ENCODE data around the gene KRTAP4-11. TPM values are rescaled to one million over a fixed set of nuclear protein-coding genes. Genes with fewer than 3 reads are reported as not detected.

Gene KRTAP4-11
- total and polyA plus RNA-seq, 7 experiments from 2014 or later, result not detected

Other genes with a start within 250 kb of the KRTAP4-11 start
Only the 30 nearest of the 38 such genes appear.
- gene KRT40, start 134.0 kb downstream of the KRTAP4-11 start, total RNA-seq, result not detected
- gene KRT40, start 134.0 kb downstream of the KRTAP4-11 start, polyA plus RNA-seq, result not detected
- not detected for gene KRTAP3-3, start 124.2 kb downstream of the KRTAP4-11 start, total RNA-seq
- gene KRTAP3-3, start 124.2 kb downstream of the KRTAP4-11 start, polyA plus RNA-seq, result not detected
- gene KRTAP3-2, start 118.5 kb downstream of the KRTAP4-11 start, total RNA-seq, result not detected
- not detected for gene KRTAP3-2, start 118.5 kb downstream of the KRTAP4-11 start, polyA plus RNA-seq
- not detected for gene KRTAP3-1, start 109.2 kb downstream of the KRTAP4-11 start, total RNA-seq
- not detected for gene KRTAP3-1, start 109.2 kb downstream of the KRTAP4-11 start, polyA plus RNA-seq
- not detected for gene KRTAP1-5, start 91.2 kb downstream of the KRTAP4-11 start, total RNA-seq
- not detected for gene KRTAP1-5, start 91.2 kb downstream of the KRTAP4-11 start, polyA plus RNA-seq
- not detected for gene KRTAP1-4, start 88.2 kb downstream of the KRTAP4-11 start, total RNA-seq
- gene KRTAP1-4, start 88.2 kb downstream of the KRTAP4-11 start, polyA plus RNA-seq, result not detected
- gene KRTAP1-3, start 83.5 kb downstream of the KRTAP4-11 start, total RNA-seq, result not detected
- not detected for gene KRTAP1-3, start 83.5 kb downstream of the KRTAP4-11 start, polyA plus RNA-seq
- not detected for gene KRTAP1-1, start 76.9 kb downstream of the KRTAP4-11 start, total RNA-seq
- not detected for gene KRTAP1-1, start 76.9 kb downstream of the KRTAP4-11 start, polyA plus RNA-seq
- gene KRTAP2-1, start 71.1 kb downstream of the KRTAP4-11 start, total RNA-seq, result not detected
- gene KRTAP2-1, start 71.1 kb downstream of the KRTAP4-11 start, polyA plus RNA-seq, result not detected
- gene KRTAP2-2, start 63.1 kb downstream of the KRTAP4-11 start, total RNA-seq, result not detected
- gene KRTAP2-2, start 63.1 kb downstream of the KRTAP4-11 start, polyA plus RNA-seq, result not detected
- gene KRTAP2-3, start 58.3 kb downstream of the KRTAP4-11 start, total RNA-seq, result not detected
- not detected for gene KRTAP2-3, start 58.3 kb downstream of the KRTAP4-11 start, polyA plus RNA-seq
- gene KRTAP2-4, start 52.5 kb downstream of the KRTAP4-11 start, total RNA-seq, result not detected
- not detected for gene KRTAP2-4, start 52.5 kb downstream of the KRTAP4-11 start, polyA plus RNA-seq
- not detected for gene KRTAP4-7, start 34.2 kb downstream of the KRTAP4-11 start, total RNA-seq
- gene KRTAP4-7, start 34.2 kb downstream of the KRTAP4-11 start, polyA plus RNA-seq, result not detected
- gene KRTAP4-8, start 20.2 kb downstream of the KRTAP4-11 start, total RNA-seq, result not detected
- not detected for gene KRTAP4-8, start 20.2 kb downstream of the KRTAP4-11 start, polyA plus RNA-seq
- gene KRTAP4-16, start 16.2 kb downstream of the KRTAP4-11 start, total RNA-seq, result not detected
- gene KRTAP4-16, start 16.2 kb downstream of the KRTAP4-11 start, polyA plus RNA-seq, result not detected
- not detected for gene KRTAP4-9, start 13.0 kb downstream of the KRTAP4-11 start, total RNA-seq
- gene KRTAP4-9, start 13.0 kb downstream of the KRTAP4-11 start, polyA plus RNA-seq, result not detected
- not detected for gene KRTAP4-12, start 5.8 kb upstream of the KRTAP4-11 start, total RNA-seq
- not detected for gene KRTAP4-12, start 5.8 kb upstream of the KRTAP4-11 start, polyA plus RNA-seq
- gene KRTAP4-6, start 22.2 kb upstream of the KRTAP4-11 start, total RNA-seq, result not detected
- not detected for gene KRTAP4-6, start 22.2 kb upstream of the KRTAP4-11 start, polyA plus RNA-seq
- not detected for gene KRTAP4-5, start 31.5 kb upstream of the KRTAP4-11 start, total RNA-seq
- not detected for gene KRTAP4-5, start 31.5 kb upstream of the KRTAP4-11 start, polyA plus RNA-seq
- not detected for gene KRTAP4-4, start 42.4 kb upstream of the KRTAP4-11 start, total RNA-seq
- not detected for gene KRTAP4-4, start 42.4 kb upstream of the KRTAP4-11 start, polyA plus RNA-seq
- gene KRTAP4-3, start 49.8 kb upstream of the KRTAP4-11 start, total RNA-seq, result not detected
- gene KRTAP4-3, start 49.8 kb upstream of the KRTAP4-11 start, polyA plus RNA-seq, result not detected
- gene KRTAP4-2, start 59.8 kb upstream of the KRTAP4-11 start, total RNA-seq, result not detected
- not detected for gene KRTAP4-2, start 59.8 kb upstream of the KRTAP4-11 start, polyA plus RNA-seq
- not detected for gene KRTAP4-1, start 66.5 kb upstream of the KRTAP4-11 start, total RNA-seq
- gene KRTAP4-1, start 66.5 kb upstream of the KRTAP4-11 start, polyA plus RNA-seq, result not detected
- not detected for gene KRTAP9-1, start 71.5 kb upstream of the KRTAP4-11 start, total RNA-seq
- not detected for gene KRTAP9-1, start 71.5 kb upstream of the KRTAP4-11 start, polyA plus RNA-seq
- not detected for gene KRTAP9-2, start 108.3 kb upstream of the KRTAP4-11 start, total RNA-seq
- not detected for gene KRTAP9-2, start 108.3 kb upstream of the KRTAP4-11 start, polyA plus RNA-seq
- gene KRTAP9-3, start 114.1 kb upstream of the KRTAP4-11 start, total RNA-seq, result not detected
- not detected for gene KRTAP9-3, start 114.1 kb upstream of the KRTAP4-11 start, polyA plus RNA-seq
- gene KRTAP9-8, start 119.6 kb upstream of the KRTAP4-11 start, total RNA-seq, result not detected
- not detected for gene KRTAP9-8, start 119.6 kb upstream of the KRTAP4-11 start, polyA plus RNA-seq
- not detected for gene KRTAP9-4, start 131.3 kb upstream of the KRTAP4-11 start, total RNA-seq
- not detected for gene KRTAP9-4, start 131.3 kb upstream of the KRTAP4-11 start, polyA plus RNA-seq
- not detected for gene KRTAP9-9, start 137.0 kb upstream of the KRTAP4-11 start, total RNA-seq
- not detected for gene KRTAP9-9, start 137.0 kb upstream of the KRTAP4-11 start, polyA plus RNA-seq
- gene KRTAP9-6, start 147.0 kb upstream of the KRTAP4-11 start, total RNA-seq, result not detected
- gene KRTAP9-6, start 147.0 kb upstream of the KRTAP4-11 start, polyA plus RNA-seq, result not detected

All from naive thymus-derived CD4-positive, alpha-beta T cell (primary cell).